Testis (tissue), 2 donors: ENCODE results near the gene FARS2.

Experiments
- POLR2A ChIP-seq: fragments of 450-650 bp; IDR thresholded peaks from one replicate; pipeline ENCODE4 v1.6.1; 2017; ENCODE audit warnings: antibody characterized with exemption, mild to moderate bottlenecking, moderate library complexity
- TF ChIP-seq, protein P1 (sequence below), 3 experiments: fragments of 450-650 bp in 2 of 3; fragments of 200-600 bp in 1 of 3; sonication (generic) in 1 of 3; IDR thresholded peaks; one replicate each; pipeline ENCODE4 v1.5.1; 2016 to 2019; ENCODE audit warnings: antibody characterized with exemption in 3 of 3, mild to moderate bottlenecking in 2 of 3, moderate library complexity in 1 of 3

- TF ChIP-seq, protein P1, sequence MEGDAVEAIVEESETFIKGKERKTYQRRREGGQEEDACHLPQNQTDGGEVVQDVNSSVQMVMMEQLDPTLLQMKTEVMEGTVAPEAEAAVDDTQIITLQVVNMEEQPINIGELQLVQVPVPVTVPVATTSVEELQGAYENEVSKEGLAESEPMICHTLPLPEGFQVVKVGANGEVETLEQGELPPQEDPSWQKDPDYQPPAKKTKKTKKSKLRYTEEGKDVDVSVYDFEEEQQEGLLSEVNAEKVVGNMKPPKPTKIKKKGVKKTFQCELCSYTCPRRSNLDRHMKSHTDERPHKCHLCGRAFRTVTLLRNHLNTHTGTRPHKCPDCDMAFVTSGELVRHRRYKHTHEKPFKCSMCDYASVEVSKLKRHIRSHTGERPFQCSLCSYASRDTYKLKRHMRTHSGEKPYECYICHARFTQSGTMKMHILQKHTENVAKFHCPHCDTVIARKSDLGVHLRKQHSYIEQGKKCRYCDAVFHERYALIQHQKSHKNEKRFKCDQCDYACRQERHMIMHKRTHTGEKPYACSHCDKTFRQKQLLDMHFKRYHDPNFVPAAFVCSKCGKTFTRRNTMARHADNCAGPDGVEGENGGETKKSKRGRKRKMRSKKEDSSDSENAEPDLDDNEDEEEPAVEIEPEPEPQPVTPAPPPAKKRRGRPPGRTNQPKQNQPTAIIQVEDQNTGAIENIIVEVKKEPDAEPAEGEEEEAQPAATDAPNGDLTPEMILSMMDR (IDR thresholded peaks at IDR 0.05), result no peak
- no peak for TF ChIP-seq POLR2A
Measured at GRCh38 chr6:5536644-5537043, 275.3 kb downstream of the FARS2 start.
